Transverse colon (tissue), 4 donors: ENCODE measurements around the gene OXSR1. TPM values are rescaled to one million over a fixed set of nuclear protein-coding genes. Genes with fewer than 3 reads are reported as not detected.

Experiments used
- DNase-seq: peaks from one replicate; pipeline ENCODE4 v3.0.0-alpha.2; 2019
- H3K27ac ChIP-seq, 4 donors: fragments of 200-600 bp; sonication (generic); 2 replicates each; pipeline ENCODE4 v1.5.1; 2016 to 2018; ENCODE audit warnings: inconsistent platforms in 4 of 4
- H3K27me3 ChIP-seq: fragments of 200-600 bp; sonication (generic); 2 replicates; pipeline ENCODE4 v1.5.1; 2017; ENCODE audit warnings: inconsistent platforms
- H3K36me3 ChIP-seq, 4 donors: fragments of 200-600 bp; sonication (generic); 2 replicates each; pipeline ENCODE4 v1.5.1; 2017 to 2019; ENCODE audit warnings: inconsistent platforms in 4 of 4
- H3K4me1 ChIP-seq, 4 donors: fragments of 200-600 bp; sonication (generic); 2 replicates each; pipeline ENCODE4 v1.5.1; 2017 to 2020; ENCODE audit warnings: inconsistent platforms in 4 of 4
- H3K4me3 ChIP-seq, 4 donors: fragments of 200-600 bp; sonication (generic); 1 replicate in 1 of 4; 2 replicates in 3 of 4; pipeline versions ENCODE4 v1.5.1 to v1.6.1; 2017 to 2019; ENCODE audit warnings: inconsistent platforms in 4 of 4
- H3K9me3 ChIP-seq, 2 donors: fragments of 200-600 bp; sonication (generic); 2 replicates each; pipeline ENCODE4 v1.5.1; 2017 to 2019; ENCODE audit warnings: inconsistent platforms in 2 of 2
- CTCF ChIP-seq, 5 experiments: fragments of 200-600 bp in 3 of 5; fragments of 450-650 bp in 2 of 5; sonication (generic) in 3 of 5; IDR thresholded peaks; 1 replicate in 2 of 5; 2 replicates in 3 of 5; pipeline ENCODE4 v1.5.1; 2016 to 2017; ENCODE audit warnings: antibody characterized with exemption in 5 of 5, inconsistent platforms in 3 of 5, mild to moderate bottlenecking in 2 of 5, moderate library complexity in 1 of 5
- EP300 ChIP-seq: sonication (generic); formaldehyde crosslinking; IDR thresholded peaks from one replicate; pipeline ENCODE4 v1.6.1; 2017; ENCODE audit warnings: antibody characterized with exemption, low read depth
- POLR2A ChIP-seq: fragments of 450-650 bp; IDR thresholded peaks from one replicate; pipeline ENCODE4 v1.6.1; 2016; ENCODE audit warnings: antibody characterized with exemption, mild to moderate bottlenecking, moderate library complexity
- POLR2AphosphoS5 ChIP-seq, 3 donors: sonication (generic); formaldehyde crosslinking; IDR thresholded peaks; one replicate each; pipeline ENCODE4 v1.6.1; 2016; ENCODE audit warnings: antibody characterized with exemption in 3 of 3
- WGBS, 2 donors: methylation state at CpG; one replicate each; pipeline ENCODE4 v1.1.5; 2018; ENCODE audit warnings: low coverage in 1 of 2; 5-methylcytosine and 5-hydroxymethylcytosine counted together
- in situ Hi-C, 4 donors: fragments of 200-750 bp; cut with MboI; loops; one replicate each; pipeline versions ENCODE4 v1.15.0 to v1.15.1; 2017; ENCODE audit warnings: low sequenced_read_pairs in 3 of 4, low pct_ligation_motif_present in 1 of 4, low pct_unique_long_range_greater_than_20kb in 1 of 4
- intact Hi-C: fragments of 100-400 bp; cut with DNase I; formaldehyde crosslinking; loops from one replicate; pipeline ENCODE4 v1.15.1; 2023; ENCODE audit warnings: low total_unique reads
- total RNA-seq, 4 donors: library from RNA; depleted of rRNA; stranded (reverse); fragments of >200 nt; gene quantifications; one replicate each; pipeline ENCODE4 v1.1.0, GENCODE V29; 2016

Gene OXSR1
- total RNA-seq, 4 donors from 2014 or later: 35.9 to 47.9 (median 43.5) TPM

GRCh38 chr3:38163117-38163840 is 2.1 kb upstream of the OXSR1 start:
- DNase-seq: no peak
- in situ Hi-C loops: no loop called here
- WGBS, 2 donors: 86 to 90% methylated on average over 8 to 12 of the region's 12 CpGs
- Histone ChIP-seq H3K4me1 (peaks cover 8 to 30% (median 18%) of the 10 kb centered on the region in 4 donors), H3K9me3 (no peaks in the 10 kb centered on the region), H3K36me3 (no peaks in the 10 kb centered on the region), H3K27ac (peak overlapping the region; percentile 93 to 97 (median 96)), H3K27me3 (no peaks in the 10 kb centered on the region), H3K4me3 (no peak overlapping the region)
- intact Hi-C loops: no loop called here
- no peak for TF ChIP-seq POLR2A
- TF ChIP-seq CTCF (IDR thresholded peaks at IDR 0.05): peak; percentile 8 to 23 (median 20)
- TF ChIP-seq EP300: no peak

GRCh38 chr3:38163841-38164642 is 1.3 kb upstream of the OXSR1 start:
- Histone ChIP-seq H3K36me3 (no peaks in the 10 kb centered on the region), H3K27me3 (no peaks in the 10 kb centered on the region), H3K4me3 (peak overlapping the region; percentile 32 to 81 (median 62)), H3K4me1 (peaks cover 8 to 35% (median 18%) of the 10 kb centered on the region in 4 donors), H3K27ac (peak overlapping the region; percentile 93 to 97 (median 96)), H3K9me3 (no peaks in the 10 kb centered on the region)
- TF ChIP-seq EP300 (no peak), POLR2A (no peak), CTCF (IDR thresholded peaks at IDR 0.05) (no peak), POLR2AphosphoS5 (IDR thresholded peaks at IDR 0.05) (no peak)
- in situ Hi-C loops (no loop called here), intact Hi-C loops (no loop called here)
- 61 to 83% methylated on average over 1 to 24 of the region's 24 CpGs for WGBS, 2 donors
- peak; percentile 36 for DNase-seq

- peak overlapping the region; percentile 32 to 81 (median 62) for H3K4me3 ChIP-seq
- H3K36me3 ChIP-seq: no peaks in the 10 kb centered on the region
- intact Hi-C loops: no loop called here
- WGBS, 2 donors: 0% methylated on average over 17 of the region's 17 CpGs; no CpG with 5 or more reads in 1 of the 2 donors
- no peaks in the 10 kb centered on the region for H3K9me3 ChIP-seq
- H3K4me1 ChIP-seq: peaks cover 8 to 35% (median 18%) of the 10 kb centered on the region in 4 donors
- no peaks in the 10 kb centered on the region for H3K27me3 ChIP-seq
- in situ Hi-C loops: no loop called here
- TF ChIP-seq EP300: no peak
- peak; percentile 76 for TF ChIP-seq POLR2A
- peak in 1 of 3 donors; percentile 23 for TF ChIP-seq POLR2AphosphoS5 (IDR thresholded peaks at IDR 0.05)
- no peak for DNase-seq
- H3K27ac ChIP-seq: peak overlapping the region; percentile 93 to 97 (median 96)
These were observed 740 bp upstream of the OXSR1 start for GRCh38 chr3:38164643-38164951.

GRCh38 chr3:38165722-38166387 is 518 bp downstream of the OXSR1 start:
- intact Hi-C loops (no loop called here), in situ Hi-C loops (no loop called here)
- Histone ChIP-seq H3K27me3 (no peaks in the 10 kb centered on the region), H3K9me3 (no peaks in the 10 kb centered on the region), H3K4me3 (peak overlapping the region; percentile 57 to 81 (median 68)), H3K27ac (peak overlapping the region; percentile 93 to 97 (median 96)), H3K4me1 (peaks cover 8 to 35% (median 18%) of the 10 kb centered on the region in 4 donors), H3K36me3 (no peaks in the 10 kb centered on the region)
- TF ChIP-seq POLR2A: no peak
- TF ChIP-seq EP300: no peak
- peak in 1 of 5 experiments; percentile 7 for TF ChIP-seq CTCF (IDR thresholded peaks at IDR 0.05)
- WGBS, 2 donors: 0 to 1% methylated on average over 3 to 44 of the region's 62 CpGs
- no peak for DNase-seq
